NCI-H2227 (cell line): Measurements from ENCODE around the gene AGTPBP1.
"Not testable (repeated sequence)": the region's sequence is repeated elsewhere in the genome, so short reads cannot be mapped to it uniquely, and the experiment has no call there.

ENCODE experiments used
- DNase-seq: peaks from one replicate; lab custom pipeline; 2025; ENCODE audit not compliant: unreplicated experiment; lab: John Stamatoyannopoulos, UW

AGTPBP1 gene

GRCh38 chr9:85741875-85742596 is at the start of gene AGTPBP1:
AGTPBP1 (minus strand) TSS chr9:85741954; CDS start chr9:85712533, 29,421 bp downstream.
- DNase-seq = peak; percentile 96

- DNase-seq = not testable (repeated sequence)
These were observed 44.4 kb upstream of the AGTPBP1 start for GRCh38 chr9:85786116-85786515.

GRCh38 chr9:85773844-85774243 is 32.1 kb upstream of the AGTPBP1 start:
- not testable (repeated sequence) for DNase-seq

- not testable (repeated sequence) for DNase-seq
These were observed 20.0 kb upstream of the AGTPBP1 start for GRCh38 chr9:85761802-85762201.

- DNase-seq = not testable (repeated sequence)
These were observed 16.0 kb upstream of the AGTPBP1 start for GRCh38 chr9:85757716-85758115.

- not testable (repeated sequence) for DNase-seq
These were observed 14.5 kb upstream of the AGTPBP1 start for GRCh38 chr9:85756216-85756615.

GRCh38 chr9:85746309-85746708 is 4.6 kb upstream of the AGTPBP1 start:
- DNase-seq = no peak

GRCh38 chr9:85745203-85745602 is 3.4 kb upstream of the AGTPBP1 start:
- no peak for DNase-seq

GRCh38 chr9:85744480-85744879 is 2.7 kb upstream of the AGTPBP1 start:
- DNase-seq = no peak

GRCh38 chr9:85743275-85744128 is 1.7 kb upstream of the AGTPBP1 start:
- DNase-seq = peak; percentile 10

- no peak for DNase-seq
These were observed 813 bp upstream of the AGTPBP1 start for GRCh38 chr9:85742597-85742936.

- DNase-seq = peak; percentile 69
These were observed 469 bp downstream of the AGTPBP1 start for GRCh38 chr9:85741095-85741874.

- DNase-seq = no peak
These were observed 1.0 kb downstream of the AGTPBP1 start for GRCh38 chr9:85740787-85741094.

- no peak for DNase-seq
These were observed 3.2 kb downstream of the AGTPBP1 start for GRCh38 chr9:85738509-85738908.

- no peak for DNase-seq
These were observed 4.1 kb downstream of the AGTPBP1 start for GRCh38 chr9:85737671-85738070.

- no peak for DNase-seq
These were observed 10.7 kb downstream of the AGTPBP1 start for GRCh38 chr9:85730916-85731630.

GRCh38 chr9:85729882-85730281 is 11.9 kb downstream of the AGTPBP1 start:
- no peak for DNase-seq

GRCh38 chr9:85727500-85727899 is 14.3 kb downstream of the AGTPBP1 start:
- no peak for DNase-seq

- DNase-seq = no peak
These were observed 15.0 kb downstream of the AGTPBP1 start for GRCh38 chr9:85726737-85727136.

- DNase-seq = no peak
These were observed 18.5 kb downstream of the AGTPBP1 start for GRCh38 chr9:85723215-85723614.

- not testable (repeated sequence) for DNase-seq
These were observed 22.3 kb downstream of the AGTPBP1 start for GRCh38 chr9:85719411-85719810.
